H9 (cell line): Measurements from ENCODE around the gene STRIP1. TPM values are rescaled to one million over a fixed set of nuclear protein-coding genes. Genes with fewer than 3 reads are reported as not detected.

Experiments used
- DNase-seq: peaks from one replicate; pipeline ENCODE4 v3.0.0-alpha.2; 2017
- H2AFZ ChIP-seq: one replicate; pipeline ENCODE4 v1.6.1; 2013; ENCODE audit warnings: mild to moderate bottlenecking, low read length, control low read depth, moderate library complexity
- H2AK5ac ChIP-seq: 2 replicates; pipeline ENCODE4 v1.6.1; 2013; ENCODE audit warnings: low read length, control low read depth, mixed read lengths; ENCODE audit not compliant: insufficient read length
- H2BK120ac ChIP-seq: one replicate; pipeline ENCODE4 v1.6.1; 2013; ENCODE audit warnings: low read depth, mild to moderate bottlenecking, low read length, control low read depth, inconsistent platforms; ENCODE audit not compliant: poor library complexity, severe bottlenecking
- H2BK12ac ChIP-seq: 2 replicates; pipeline ENCODE4 v1.6.1; 2013; ENCODE audit warnings: low read length, control low read depth, mixed read lengths, low read depth; ENCODE audit not compliant: insufficient read length
- H2BK15ac ChIP-seq: 2 replicates; pipeline ENCODE4 v1.6.1; 2013; ENCODE audit warnings: low read depth, low read length, control low read depth
- H2BK20ac ChIP-seq: one replicate; pipeline ENCODE4 v1.6.1; 2013; ENCODE audit warnings: low read depth, mild to moderate bottlenecking, low read length, control low read depth, inconsistent platforms; ENCODE audit not compliant: poor library complexity, severe bottlenecking
- H2BK5ac ChIP-seq: 2 replicates; pipeline ENCODE4 v1.6.1; 2013; ENCODE audit warnings: low read length, control low read depth, mixed read lengths; ENCODE audit not compliant: insufficient read length
- H3K14ac ChIP-seq: 2 replicates; pipeline ENCODE4 v1.6.1; 2013; ENCODE audit warnings: low read length, control low read depth; ENCODE audit not compliant: insufficient read depth
- H3K18ac ChIP-seq: 2 replicates; pipeline ENCODE4 v1.6.1; 2013; ENCODE audit warnings: low read depth, mild to moderate bottlenecking, mixed read lengths, low read length, control low read depth; ENCODE audit not compliant: insufficient read length
- H3K23ac ChIP-seq: 2 replicates; pipeline ENCODE4 v1.6.1; 2013; ENCODE audit warnings: low read length, control low read depth, mixed read lengths, low read depth; ENCODE audit not compliant: insufficient read length
- H3K23me2 ChIP-seq: 2 replicates; pipeline ENCODE4 v1.6.1; 2013; ENCODE audit warnings: low read depth, mild to moderate bottlenecking, mixed read lengths, low read length, control low read depth; ENCODE audit not compliant: insufficient read length, poor library complexity, severe bottlenecking
- H3K27ac ChIP-seq: 2 replicates; pipeline ENCODE4 v1.5.1; 2013; ENCODE audit warnings: low read length, control low read depth, mixed read lengths, low read depth; ENCODE audit not compliant: insufficient read length
- H3K27me3 ChIP-seq: 2 replicates; pipeline ENCODE4 v1.6.1; 2013; ENCODE audit warnings: low read length, control low read depth, inconsistent platforms; ENCODE audit not compliant: insufficient read depth
- H3K4ac ChIP-seq: 2 replicates; pipeline ENCODE4 v1.6.1; 2013; ENCODE audit warnings: low read depth, mild to moderate bottlenecking, control low read depth, inconsistent platforms, low read length, moderate library complexity
- H3K4me1 ChIP-seq: 2 replicates; pipeline ENCODE4 v1.6.1; 2013; ENCODE audit warnings: low read length, control low read depth, inconsistent platforms; ENCODE audit not compliant: insufficient read depth
- H3K4me2 ChIP-seq: 2 replicates; pipeline ENCODE4 v1.6.1; 2013; ENCODE audit warnings: low read length, control low read depth, mixed read lengths; ENCODE audit not compliant: insufficient read length, insufficient read depth
- H3K56ac ChIP-seq: 2 replicates; pipeline ENCODE4 v1.6.1; 2013; ENCODE audit warnings: low read depth, mild to moderate bottlenecking, mixed read lengths, low read length, control low read depth; ENCODE audit not compliant: insufficient read length
- H3K79me1 ChIP-seq: 2 replicates; pipeline ENCODE4 v1.6.1; 2013; ENCODE audit warnings: low read depth, mild to moderate bottlenecking, moderate library complexity, low read length, control low read depth, inconsistent platforms; ENCODE audit not compliant: insufficient read depth, poor library complexity, severe bottlenecking
- H3K79me2 ChIP-seq: 2 replicates; pipeline ENCODE4 v1.6.1; 2013; ENCODE audit warnings: low read length, control low read depth, inconsistent platforms; ENCODE audit not compliant: insufficient read depth
- H3K9ac ChIP-seq: 2 replicates; pipeline ENCODE4 v1.6.1; 2013; ENCODE audit warnings: low read length, control low read depth, mixed read lengths; ENCODE audit not compliant: insufficient read length; ENCODE audit errors: extremely low read depth
- H3K9me3 ChIP-seq: one replicate; pipeline ENCODE4 v1.6.1; 2013; ENCODE audit warnings: low read depth, low read length, inconsistent platforms; ENCODE audit not compliant: control insufficient read depth
- H3T11ph ChIP-seq: one replicate; pipeline ENCODE4 v1.6.1; 2013; ENCODE audit warnings: mild to moderate bottlenecking, low read length, control low read depth, inconsistent platforms
- H4K20me1 ChIP-seq: one replicate; pipeline ENCODE4 v1.6.1; 2013; ENCODE audit not compliant: control insufficient read depth, insufficient read length, insufficient read depth
- H4K5ac ChIP-seq: 2 replicates; pipeline ENCODE4 v1.6.1; 2013; ENCODE audit warnings: low read depth, mild to moderate bottlenecking, mixed read lengths, low read length, control low read depth; ENCODE audit not compliant: insufficient read length
- H4K8ac ChIP-seq: replicated peaks from 2 replicates; pipeline ENCODE4 v1.6.1; 2013; ENCODE audit warnings: low read length, control low read depth, mixed read lengths, low read depth; ENCODE audit not compliant: insufficient read length
- H4K91ac ChIP-seq: 2 replicates; pipeline ENCODE4 v1.6.1; 2013; ENCODE audit warnings: low read depth, mild to moderate bottlenecking, moderate library complexity, mixed read lengths, low read length, control low read depth; ENCODE audit not compliant: insufficient read length
- H3K27ac Mint-ChIP-seq, 3 experiments: 2 replicates in 2 of 3; 3 replicates in 1 of 3; pipeline ENCODE4 v1.8.0; 2020 to 2021; ENCODE audit warnings: mixed read lengths in 3 of 3, mild to moderate bottlenecking in 1 of 3, moderate library complexity in 1 of 3
- H3K27me3 Mint-ChIP-seq: 2 replicates; pipeline ENCODE4 v1.8.0; 2021; ENCODE audit warnings: low read depth, mild to moderate bottlenecking, moderate library complexity, mixed read lengths
- H3K36me3 Mint-ChIP-seq, 3 experiments: 2 replicates in 2 of 3; 3 replicates in 1 of 3; pipeline ENCODE4 v1.8.0; 2020 to 2021; ENCODE audit warnings: low read depth in 3 of 3, mixed read lengths in 3 of 3; ENCODE audit not compliant: insufficient read depth in 1 of 3
- H3K4me1 Mint-ChIP-seq, 2 experiments: 2 replicates each; pipeline ENCODE4 v1.8.0; 2020; ENCODE audit warnings: mixed read lengths in 2 of 2
- H3K4me3 Mint-ChIP-seq, 2 experiments: 2 replicates in 1 of 2; 3 replicates in 1 of 2; pipeline ENCODE4 v1.8.0; 2020 to 2021; ENCODE audit warnings: mild to moderate bottlenecking in 2 of 2, mixed read lengths in 2 of 2, moderate library complexity in 1 of 2
- H3K9me3 Mint-ChIP-seq, 2 experiments: 2 replicates in 1 of 2; 3 replicates in 1 of 2; pipeline ENCODE4 v1.8.0; 2020; ENCODE audit warnings: mild to moderate bottlenecking in 2 of 2, mixed read lengths in 2 of 2, moderate library complexity in 1 of 2
- CTCF ChIP-seq: fragments of 200-600 bp; sonication (generic); conservative IDR thresholded peaks from 3 replicates; pipeline ENCODE4 v1.8.0; 2021; ENCODE audit warnings: antibody characterized with exemption, mild to moderate bottlenecking
- WGBS: extraction: QIAGEN DNeasy Blood & Tissue Kit; methylation state at CpG from one replicate; pipeline ENCODE4 v1.1.7; 2013; ENCODE audit warnings: missing lambda C conversion rate, low lambda C conversion rate, mixed read lengths; ENCODE audit not compliant: insufficient read length; ENCODE audit errors: extremely low coverage; 5-methylcytosine and 5-hydroxymethylcytosine counted together
- total RNA-seq: library from RNA; stranded (reverse); gene quantifications from 2 replicates; pipeline ENCODE4 v1.2.1, GENCODE V29; 2021

STRIP1 gene
- total RNA-seq, 1 experiment from 2014 or later: 43.6 TPM

GRCh38 chr1:110085671-110086070, 51.2 kb downstream of the STRIP1 start:
- Histone ChIP-seq H3K4me2 (no peak overlapping the region), H3K27me3 (peaks cover 49% of the 10 kb centered on the region), H3K4ac (no peak overlapping the region), H3K9me3 (no peaks in the 10 kb centered on the region), H4K20me1 (no peaks in the 10 kb centered on the region), H4K5ac (no peak overlapping the region), H2BK12ac (no peak overlapping the region), H2BK120ac (no peak overlapping the region), H2BK5ac (no peak overlapping the region), H2AFZ (no peak overlapping the region), H3K4me1 (0 out of 2 replicates have a peak, but pooled peaks cover 3% of the 10 kb centered on the region), H2BK20ac (no peak overlapping the region), H3K79me2 (no peaks in the 10 kb centered on the region), H3K9ac (no peak overlapping the region), H3K14ac (no peak overlapping the region), H3K56ac (no peak overlapping the region), H4K91ac (no peak overlapping the region), H3K79me1 (no peaks in the 10 kb centered on the region), H3T11ph (no peak overlapping the region), H3K18ac (no peak overlapping the region), H3K27ac (no peak overlapping the region), H2AK5ac (no peak overlapping the region), H3K23ac (no peak overlapping the region), H3K23me2 (peaks cover 10% of the 10 kb centered on the region), H2BK15ac (no peak overlapping the region), H4K8ac (no peak overlapping the region)
- H3K4me3 Mint-ChIP-seq: peak overlapping the region in 1 of 2 experiments; percentile 8; a peak in 2 of 5 replicates
- peaks cover 23 to 44% of the 10 kb centered on the region in 2 experiments for H3K4me1 Mint-ChIP-seq
- H3K36me3 Mint-ChIP-seq: no peaks in the 10 kb centered on the region
- H3K9me3 Mint-ChIP-seq: no peaks in the 10 kb centered on the region; a peak in 1 of 5 replicates
- WGBS: no CpG with 5 or more reads among the region's 5 CpGs
- no peak for DNase-seq
- peaks cover 80% of the 10 kb centered on the region for H3K27me3 Mint-ChIP-seq
- TF ChIP-seq CTCF: no peak
- no peak overlapping the region for H3K27ac Mint-ChIP-seq
